ENCODE data around the gene NFATC1.

The NFATC1 gene

GRCh38 chr18:79365701-79366100, 30.0 kb upstream of the NFATC1 start:
- Histone ChIP-seq H3K27me3 (ENCODE audit: control insufficient read depth, insufficient read depth, low read length) (no peaks in the 10 kb centered on the region), H3K27ac (ENCODE audit: low read length) (no peak overlapping the region), H3K4me1 (ENCODE audit: control insufficient read depth, insufficient read depth, low read length) (no peaks in the 10 kb centered on the region; the same call in 1 of the 2 replicates), H3K9me3 (ENCODE audit: control insufficient read depth, insufficient read depth, low read length) (no peaks in the 10 kb centered on the region), H3K4me3 (ENCODE audit: low read length) (no peak overlapping the region), H3K36me3 (ENCODE audit: control insufficient read depth, insufficient read depth, low read length) (no peaks in the 10 kb centered on the region)
- no CpG with 5 or more reads among the region's 13 CpGs for WGBS (ENCODE audit: insufficient coverage, insufficient read length)
- DNase-seq (ENCODE audit: low read depth, low spot score) = no peak

- Histone ChIP-seq H3K9me3 (ENCODE audit: control insufficient read depth, insufficient read depth, low read length) (no peaks in the 10 kb centered on the region), H3K27me3 (ENCODE audit: control insufficient read depth, insufficient read depth, low read length) (no peaks in the 10 kb centered on the region), H3K4me3 (ENCODE audit: low read length) (no peak overlapping the region), H3K27ac (ENCODE audit: low read length) (no peak overlapping the region), H3K36me3 (ENCODE audit: control insufficient read depth, insufficient read depth, low read length) (no peaks in the 10 kb centered on the region), H3K4me1 (ENCODE audit: control insufficient read depth, insufficient read depth, low read length) (no peaks in the 10 kb centered on the region; the same call in 1 of the 2 replicates)
- WGBS (ENCODE audit: insufficient coverage, insufficient read length) = no CpG with 5 or more reads among the region's 29 CpGs
- no peak for DNase-seq (ENCODE audit: low read depth, low spot score)
These were observed 29.3 kb upstream of the NFATC1 start for GRCh38 chr18:79366177-79367094.

GRCh38 chr18:79367480-79367879, 28.2 kb upstream of the NFATC1 start:
- DNase-seq (ENCODE audit: low read depth, low spot score) = no peak
- no peaks in the 10 kb centered on the region for H3K36me3 ChIP-seq (ENCODE audit: control insufficient read depth, insufficient read depth, low read length)
- no peaks in the 10 kb centered on the region; the same call in 1 of the 2 replicates for H3K4me1 ChIP-seq (ENCODE audit: control insufficient read depth, insufficient read depth, low read length)
- H3K9me3 ChIP-seq (ENCODE audit: control insufficient read depth, insufficient read depth, low read length) = no peaks in the 10 kb centered on the region
- H3K27me3 ChIP-seq (ENCODE audit: control insufficient read depth, insufficient read depth, low read length) = no peaks in the 10 kb centered on the region
- H3K27ac ChIP-seq (ENCODE audit: low read length) = no peak overlapping the region
- no CpG with 5 or more reads among the region's 8 CpGs for WGBS (ENCODE audit: insufficient coverage, insufficient read length)
- H3K4me3 ChIP-seq (ENCODE audit: low read length) = no peak overlapping the region

- Histone ChIP-seq H3K36me3 (ENCODE audit: control insufficient read depth, insufficient read depth, low read length) (no peaks in the 10 kb centered on the region), H3K4me1 (ENCODE audit: control insufficient read depth, insufficient read depth, low read length) (no peaks in the 10 kb centered on the region), H3K27me3 (ENCODE audit: control insufficient read depth, insufficient read depth, low read length) (no peaks in the 10 kb centered on the region), H3K9me3 (ENCODE audit: control insufficient read depth, insufficient read depth, low read length) (no peaks in the 10 kb centered on the region), H3K4me3 (ENCODE audit: low read length) (no peak overlapping the region), H3K27ac (ENCODE audit: low read length) (no peak overlapping the region)
- DNase-seq (ENCODE audit: low read depth, low spot score) = no peak
- WGBS (ENCODE audit: insufficient coverage, insufficient read length) = no CpG with 5 or more reads among the region's 18 CpGs
These were observed 27.7 kb upstream of the NFATC1 start for GRCh38 chr18:79367989-79368388.

- DNase-seq (ENCODE audit: low read depth, low spot score) = no peak
- WGBS (ENCODE audit: insufficient coverage, insufficient read length) = no CpG with 5 or more reads among the region's 15 CpGs
- no peaks in the 10 kb centered on the region for H3K36me3 ChIP-seq (ENCODE audit: control insufficient read depth, insufficient read depth, low read length)
- H3K4me1 ChIP-seq (ENCODE audit: control insufficient read depth, insufficient read depth, low read length) = no peaks in the 10 kb centered on the region
- H3K9me3 ChIP-seq (ENCODE audit: control insufficient read depth, insufficient read depth, low read length) = no peaks in the 10 kb centered on the region
- H3K27me3 ChIP-seq (ENCODE audit: control insufficient read depth, insufficient read depth, low read length) = no peaks in the 10 kb centered on the region
- no peak overlapping the region for H3K27ac ChIP-seq (ENCODE audit: low read length)
- H3K4me3 ChIP-seq (ENCODE audit: low read length) = no peak overlapping the region
These were observed 27.0 kb upstream of the NFATC1 start for GRCh38 chr18:79368681-79369080.

GRCh38 chr18:79371561-79372121, 24.1 kb upstream of the NFATC1 start:
- no peak overlapping the region for H3K27ac ChIP-seq (ENCODE audit: low read length)
- H3K4me3 ChIP-seq (ENCODE audit: low read length) = no peak overlapping the region
- no peaks in the 10 kb centered on the region for H3K36me3 ChIP-seq (ENCODE audit: control insufficient read depth, insufficient read depth, low read length)
- no peak for DNase-seq (ENCODE audit: low read depth, low spot score)
- no peaks in the 10 kb centered on the region for H3K27me3 ChIP-seq (ENCODE audit: control insufficient read depth, insufficient read depth, low read length)
- H3K9me3 ChIP-seq (ENCODE audit: control insufficient read depth, insufficient read depth, low read length) = no peaks in the 10 kb centered on the region
- WGBS (ENCODE audit: insufficient coverage, insufficient read length) = no CpG with 5 or more reads among the region's 14 CpGs
- no peaks in the 10 kb centered on the region for H3K4me1 ChIP-seq (ENCODE audit: control insufficient read depth, insufficient read depth, low read length)

- H3K9me3 ChIP-seq (ENCODE audit: control insufficient read depth, insufficient read depth, low read length) = no peaks in the 10 kb centered on the region
- no peaks in the 10 kb centered on the region for H3K27me3 ChIP-seq (ENCODE audit: control insufficient read depth, insufficient read depth, low read length)
- no peak for DNase-seq (ENCODE audit: low read depth, low spot score)
- no peak overlapping the region for H3K4me3 ChIP-seq (ENCODE audit: low read length)
- no peaks in the 10 kb centered on the region for H3K4me1 ChIP-seq (ENCODE audit: control insufficient read depth, insufficient read depth, low read length)
- no peaks in the 10 kb centered on the region for H3K36me3 ChIP-seq (ENCODE audit: control insufficient read depth, insufficient read depth, low read length)
- H3K27ac ChIP-seq (ENCODE audit: low read length) = no peak overlapping the region
- WGBS (ENCODE audit: insufficient coverage, insufficient read length) = no CpG with 5 or more reads among the region's 10 CpGs
These were observed 23.3 kb upstream of the NFATC1 start for GRCh38 chr18:79372461-79372860.

GRCh38 chr18:79372991-79373390, 22.7 kb upstream of the NFATC1 start:
- WGBS (ENCODE audit: insufficient coverage, insufficient read length) = no CpG with 5 or more reads among the region's 2 CpGs
- H3K27ac ChIP-seq (ENCODE audit: low read length) = no peak overlapping the region

GRCh38 chr18:79373736-79374135, 22.0 kb upstream of the NFATC1 start:
- H3K9me3 ChIP-seq (ENCODE audit: control insufficient read depth, insufficient read depth, low read length) = no peaks in the 10 kb centered on the region
- no CpG with 5 or more reads among the region's 17 CpGs for WGBS (ENCODE audit: insufficient coverage, insufficient read length)
- no peaks in the 10 kb centered on the region for H3K27me3 ChIP-seq (ENCODE audit: control insufficient read depth, insufficient read depth, low read length)
- no peak for DNase-seq (ENCODE audit: low read depth, low spot score)
- H3K36me3 ChIP-seq (ENCODE audit: control insufficient read depth, insufficient read depth, low read length) = no peaks in the 10 kb centered on the region
- no peak overlapping the region for H3K4me3 ChIP-seq (ENCODE audit: low read length)
- H3K27ac ChIP-seq (ENCODE audit: low read length) = no peak overlapping the region
- H3K4me1 ChIP-seq (ENCODE audit: control insufficient read depth, insufficient read depth, low read length) = no peaks in the 10 kb centered on the region

More at GRCh38 chr18:79372991-79373390, 22.7 kb upstream of the NFATC1 start:
- no peaks in the 10 kb centered on the region for H3K27me3 ChIP-seq (ENCODE audit: control insufficient read depth, insufficient read depth, low read length)
- DNase-seq (ENCODE audit: low read depth, low spot score) = no peak
- H3K9me3 ChIP-seq (ENCODE audit: control insufficient read depth, insufficient read depth, low read length) = no peaks in the 10 kb centered on the region
- H3K4me3 ChIP-seq (ENCODE audit: low read length) = no peak overlapping the region
- no peaks in the 10 kb centered on the region for H3K4me1 ChIP-seq (ENCODE audit: control insufficient read depth, insufficient read depth, low read length)
- H3K36me3 ChIP-seq (ENCODE audit: control insufficient read depth, insufficient read depth, low read length) = no peaks in the 10 kb centered on the region

GRCh38 chr18:79374408-79375171, 21.1 kb upstream of the NFATC1 start:
- no peak overlapping the region for H3K27ac ChIP-seq (ENCODE audit: low read length)
- H3K9me3 ChIP-seq (ENCODE audit: control insufficient read depth, insufficient read depth, low read length) = no peaks in the 10 kb centered on the region
- H3K27me3 ChIP-seq (ENCODE audit: control insufficient read depth, insufficient read depth, low read length) = no peaks in the 10 kb centered on the region
- DNase-seq (ENCODE audit: low read depth, low spot score) = no peak
- H3K4me1 ChIP-seq (ENCODE audit: control insufficient read depth, insufficient read depth, low read length) = no peaks in the 10 kb centered on the region
- whole genome bisulfite sequencing (ENCODE audit: insufficient coverage, insufficient read length) = no CpG with 5 or more reads among the region's 32 CpGs
- H3K36me3 ChIP-seq (ENCODE audit: control insufficient read depth, insufficient read depth, low read length) = no peaks in the 10 kb centered on the region
- H3K4me3 ChIP-seq (ENCODE audit: low read length) = no peak overlapping the region
